HepG2 (cell line): Measurements from ENCODE around the gene FAM50A.

Experiments used
- EZH2 ChIP-seq: conservative IDR thresholded peaks from 2 replicates; pipeline ENCODE4 v1.6.1; 2012; ENCODE audit warnings: mild to moderate bottlenecking, low read depth, low read length, moderate library complexity
- PCBP2 ChIP-seq: fragments of 200-400 bp; formaldehyde crosslinking; optimal IDR thresholded peaks from 2 replicates; pipeline ENCODE3; 2018; ENCODE audit warnings: low read length, low read depth; ENCODE audit not compliant: poor library complexity, severe bottlenecking
- THAP8 ChIP-seq: sonication (generic); formaldehyde crosslinking; IDR thresholded peaks from 2 replicates; pipeline ENCODE4 v1.5.1; 2020; ENCODE audit warnings: missing genetic modification reagents, mild to moderate bottlenecking, borderline replicate concordance
- ZBTB7B ChIP-seq: sonication (generic); formaldehyde crosslinking; IDR thresholded peaks from 2 replicates; pipeline ENCODE4 v1.4.0; 2020; ENCODE audit warnings: missing genetic modification reagents
- ZNF136 ChIP-seq: sonication (generic); formaldehyde crosslinking; IDR thresholded peaks from 2 replicates; pipeline ENCODE4 v1.8.1; 2022; ENCODE audit warnings: low read depth, mild to moderate bottlenecking, moderate library complexity, missing genetic modification reagents

DNA sequence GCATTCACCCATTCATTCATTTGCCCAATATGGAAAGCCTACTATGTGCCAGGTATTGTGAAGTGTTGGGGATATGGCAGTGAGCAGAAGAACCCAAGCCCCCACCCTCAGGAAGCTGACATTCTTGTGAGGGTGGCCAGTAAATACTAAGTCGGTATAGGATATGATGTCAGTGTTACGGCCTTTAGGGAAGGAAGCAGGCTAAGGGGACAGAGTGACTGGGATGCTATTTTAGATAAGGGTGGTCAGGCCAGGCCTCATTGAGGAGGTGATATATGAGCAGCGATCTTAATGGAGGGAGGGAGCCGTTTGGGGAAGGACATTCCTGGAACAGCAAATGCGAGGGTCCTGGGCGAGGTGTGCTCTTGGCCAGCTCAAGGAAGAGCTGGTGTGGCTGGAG lies 13.5 kb upstream of the FAM50A start:
- TF ChIP-seq EZH2 = no peak
- TF ChIP-seq ZBTB7B = no peak
- TF ChIP-seq PCBP2 = no peak
- TF ChIP-seq THAP8 = no peak
- no peak for TF ChIP-seq ZNF136
